ENCODE data around the gene CST7.

CST7 gene

DNA sequence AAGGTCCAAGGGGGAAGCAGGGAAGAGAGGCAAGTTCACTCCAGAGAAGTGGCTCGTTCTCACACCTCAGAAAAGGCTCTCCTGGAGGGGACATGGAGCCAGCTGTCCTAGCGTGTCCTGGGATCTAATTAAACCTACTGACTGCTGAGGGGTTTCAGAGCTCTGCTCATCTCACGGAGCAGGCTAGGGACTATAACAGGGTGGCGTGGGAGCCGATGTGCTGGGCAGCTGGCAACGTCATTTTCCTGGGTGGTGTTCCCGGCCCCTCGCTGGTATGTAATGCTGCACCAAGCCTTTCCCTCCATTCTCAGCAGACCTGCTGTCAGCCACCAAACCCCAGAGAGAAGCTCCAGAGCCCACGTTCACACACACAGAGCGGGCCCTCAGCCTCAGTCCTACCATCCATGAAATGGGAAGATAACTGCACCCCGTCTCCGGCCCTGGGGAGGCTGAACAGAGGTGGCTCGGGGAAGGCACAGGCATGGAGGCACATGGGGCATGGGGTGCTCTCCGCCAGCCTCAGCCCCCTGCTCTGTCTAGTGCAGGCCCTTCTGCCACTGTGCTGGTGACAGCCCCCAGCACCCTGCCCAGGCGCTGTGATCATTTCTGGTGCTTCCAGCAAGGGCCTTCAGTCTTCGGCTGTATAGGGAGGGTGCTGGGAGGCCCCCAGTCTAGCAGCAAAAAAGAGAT lies 1.9 kb downstream of the CST7 start:
- no peak for DNase-seq

DNA sequence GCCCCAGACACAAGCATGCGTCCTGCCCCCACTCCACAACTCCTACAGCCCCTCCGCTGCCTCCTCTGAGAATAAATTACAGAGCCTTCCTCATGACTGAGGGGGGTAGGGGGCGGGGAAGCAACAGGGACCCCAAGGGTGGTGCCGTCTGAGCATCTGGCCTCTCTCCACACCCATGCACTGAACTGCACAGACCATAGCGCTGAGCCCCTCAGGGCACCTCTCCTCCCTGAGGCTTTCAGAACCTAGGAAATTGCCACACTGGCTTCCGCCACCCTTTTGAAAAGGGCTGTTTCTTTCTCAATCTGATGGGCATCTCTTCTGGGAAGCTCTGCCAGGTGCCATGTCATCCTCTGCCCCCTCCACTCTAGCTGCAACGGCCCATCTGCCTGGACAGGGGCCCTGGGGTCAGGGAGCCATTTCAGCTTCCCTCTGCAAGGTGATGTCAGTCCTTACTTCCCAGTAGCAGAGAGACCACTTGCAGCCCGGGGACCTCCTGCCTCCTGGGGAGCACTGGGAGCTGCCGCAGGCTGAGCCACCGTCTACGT lies 2.5 kb downstream of the CST7 start:
- DNase-seq = no peak

DNA sequence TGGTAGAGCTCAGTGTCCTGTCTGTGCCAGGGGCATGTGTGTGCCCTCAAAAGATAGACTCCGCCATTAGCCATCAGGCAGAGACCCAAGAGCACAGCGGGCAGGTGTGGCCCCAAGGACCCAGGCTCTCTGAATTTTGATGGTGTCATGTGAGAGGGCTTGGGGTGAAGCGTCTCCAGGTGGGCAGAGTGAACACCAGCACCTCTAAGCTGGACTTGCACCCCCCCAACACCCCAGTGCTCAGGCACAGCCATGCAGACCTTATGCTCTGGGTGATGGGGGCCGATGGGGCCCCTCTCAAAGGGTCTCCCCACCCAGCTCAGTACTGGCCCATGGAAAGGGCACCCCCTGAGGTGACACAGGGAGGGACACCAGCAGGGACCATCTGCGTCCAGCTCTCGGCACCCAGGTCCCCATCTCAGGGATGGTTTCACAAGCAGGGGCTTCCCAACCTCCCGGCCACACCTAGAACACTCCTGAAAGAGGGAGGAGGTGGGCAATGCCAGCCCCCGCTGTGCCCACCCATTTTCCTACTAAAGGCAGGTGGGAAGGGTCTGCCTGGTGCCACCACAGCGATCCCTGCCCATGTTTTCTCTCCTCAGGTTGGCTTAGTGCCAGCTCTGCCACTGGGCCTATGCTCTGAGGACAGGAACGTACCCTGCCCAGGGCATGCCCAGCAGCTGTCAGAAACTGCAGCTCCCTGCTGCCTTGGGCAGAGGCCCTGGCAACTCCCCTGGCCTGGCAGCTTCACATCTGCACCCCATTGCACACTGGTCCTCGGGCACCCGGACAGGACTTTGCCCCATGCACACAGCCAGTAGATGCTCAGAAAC lies 3.5 kb downstream of the CST7 start:
- DNase-seq = no peak

DNA sequence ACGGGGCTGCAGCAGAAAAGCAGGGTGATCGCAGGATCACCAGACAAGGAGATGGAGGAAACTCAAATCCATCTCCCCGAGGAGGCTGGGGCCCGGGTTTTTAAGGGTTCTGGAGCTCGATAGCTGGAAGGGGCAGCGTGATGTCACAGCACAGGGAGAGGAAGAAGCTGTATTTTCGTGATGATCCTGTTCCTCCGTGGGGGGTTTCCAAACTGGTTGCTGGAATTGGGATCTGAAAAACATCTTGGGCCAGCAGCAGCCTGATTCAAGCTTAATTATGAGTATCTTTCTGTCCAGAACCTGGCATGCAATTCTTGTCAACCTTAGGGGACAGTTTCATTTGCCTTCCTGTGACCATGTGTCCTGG lies 4.1 kb downstream of the CST7 start:
- DNase-seq = no peak

DNA sequence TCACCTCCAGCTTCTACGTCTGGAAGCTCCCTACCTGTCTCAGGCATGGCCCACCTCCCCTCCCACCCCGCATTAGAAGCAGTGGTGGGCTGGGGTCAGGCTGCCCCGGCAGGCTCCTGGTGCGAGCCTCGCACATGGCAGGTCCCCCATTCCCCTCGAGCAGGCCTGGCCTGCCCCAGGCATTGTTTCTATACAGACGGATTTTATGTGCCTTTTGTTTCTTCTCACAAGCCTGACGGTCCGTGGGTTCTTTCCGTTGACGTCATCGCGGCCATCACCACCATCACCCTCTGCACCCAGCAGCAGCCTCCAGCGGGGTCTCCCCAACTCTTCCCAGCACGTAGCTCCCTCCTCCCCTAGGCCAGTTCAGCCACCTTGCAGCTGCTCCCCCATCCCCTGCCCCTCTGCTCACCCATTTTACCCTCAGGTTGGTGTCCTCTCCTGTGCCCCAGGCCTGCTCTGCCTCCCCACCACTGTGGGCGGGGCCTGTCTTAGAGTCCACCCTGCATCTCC lies 4.6 kb downstream of the CST7 start:
- DNase-seq = peak; percentile 53 to 70

DNA sequence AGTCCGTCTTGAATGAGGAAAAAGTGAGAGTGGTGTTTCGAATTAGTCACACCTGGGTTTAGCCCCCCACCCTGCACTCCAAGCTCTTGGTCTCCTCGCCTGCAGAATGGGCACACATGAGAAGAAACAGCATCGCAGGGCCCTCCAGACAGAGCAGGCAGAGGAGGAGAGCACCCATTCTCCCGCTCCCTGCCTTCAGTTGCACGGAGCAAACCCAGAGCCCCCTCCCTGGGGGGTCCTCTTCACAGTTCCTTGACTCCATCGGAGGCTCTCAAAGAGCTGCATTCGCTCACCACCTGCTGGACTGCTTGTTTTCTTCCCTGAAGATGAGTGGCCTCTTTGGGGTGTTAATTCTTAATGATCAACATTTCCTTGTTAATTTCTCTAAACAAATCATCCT lies 5.1 kb downstream of the CST7 start:
- DNase-seq = no peak

DNA sequence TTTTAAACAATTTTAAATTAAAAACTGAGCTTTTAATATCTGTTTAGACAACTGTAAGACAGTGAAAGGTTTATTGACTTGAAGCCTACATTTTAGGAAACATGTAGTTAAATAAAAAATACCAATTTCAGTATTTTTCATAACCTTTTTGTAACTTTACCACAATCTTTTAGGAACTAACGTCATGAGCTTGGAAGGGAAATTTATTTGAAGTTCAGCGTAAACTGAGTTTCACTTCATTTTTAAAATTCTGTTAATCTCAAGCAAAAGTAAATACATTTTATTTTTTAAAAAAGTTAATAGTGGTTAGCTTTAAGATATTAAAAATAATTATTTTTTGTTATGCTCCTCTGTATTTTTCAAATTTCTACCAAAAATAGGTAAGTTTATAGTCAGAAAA lies 5.5 kb downstream of the CST7 start:
- DNase-seq = no peak

DNA sequence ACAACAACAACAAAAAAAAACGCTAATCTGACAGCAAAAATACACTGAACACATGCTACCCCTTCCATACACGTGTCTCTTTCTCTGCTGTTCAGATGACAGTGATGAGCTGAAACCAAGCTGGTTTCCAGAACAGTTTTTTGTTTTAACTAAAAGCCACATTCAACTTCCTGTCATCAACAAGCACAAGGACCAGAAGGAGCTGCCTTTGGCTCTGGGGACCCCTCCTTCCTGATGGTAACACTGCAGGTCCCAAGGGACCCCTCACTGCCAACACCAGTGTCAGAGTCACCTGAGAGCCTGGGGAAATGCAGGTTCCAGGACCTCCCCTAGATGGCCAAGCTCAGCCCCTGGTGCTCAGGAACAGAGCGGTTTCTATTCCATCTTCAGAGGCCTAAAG lies 6.0 kb downstream of the CST7 start:
- DNase-seq = peak in 1 of 2 donors; percentile 39

DNA sequence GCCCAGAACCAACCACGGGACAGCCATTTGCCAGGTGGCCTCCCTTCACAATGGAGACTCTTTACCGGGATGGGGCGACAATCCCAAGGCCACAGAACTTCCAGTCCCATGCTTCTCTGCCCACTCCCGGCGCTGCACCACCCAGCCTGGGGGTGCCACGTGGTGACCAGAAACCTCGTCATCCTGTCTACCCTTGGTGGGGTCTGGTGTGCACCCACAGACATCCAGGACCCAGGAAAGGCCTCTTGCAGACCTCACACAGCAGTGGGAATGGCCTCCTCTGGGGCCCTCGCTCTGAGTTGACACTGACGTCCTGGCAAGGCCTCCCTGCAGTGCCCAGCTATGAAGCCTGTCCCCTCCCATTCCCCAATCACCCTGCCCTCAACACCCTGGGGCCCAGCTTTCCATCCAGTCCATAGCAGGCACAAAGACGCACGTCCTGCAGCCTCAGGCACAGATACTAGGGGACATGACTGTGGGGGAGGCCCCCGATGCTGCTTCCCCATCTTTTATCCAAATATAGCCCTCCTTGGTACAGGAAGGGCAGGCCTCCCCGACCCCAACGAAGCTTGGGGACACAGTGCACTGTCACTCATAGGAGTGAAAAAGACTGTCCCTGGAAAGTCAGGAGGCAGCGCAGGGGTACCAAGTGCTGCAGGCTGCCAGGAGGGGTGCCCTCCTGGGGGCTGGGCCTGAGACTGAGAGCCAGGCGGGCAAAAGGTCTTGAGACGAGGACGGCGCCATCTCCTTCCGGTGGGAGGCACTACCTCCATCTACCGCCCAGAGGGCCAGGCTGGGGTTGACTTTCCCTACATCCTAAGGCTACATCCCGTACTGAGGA lies 7.2 kb downstream of the CST7 start:
- DNase-seq = no peak

DNA sequence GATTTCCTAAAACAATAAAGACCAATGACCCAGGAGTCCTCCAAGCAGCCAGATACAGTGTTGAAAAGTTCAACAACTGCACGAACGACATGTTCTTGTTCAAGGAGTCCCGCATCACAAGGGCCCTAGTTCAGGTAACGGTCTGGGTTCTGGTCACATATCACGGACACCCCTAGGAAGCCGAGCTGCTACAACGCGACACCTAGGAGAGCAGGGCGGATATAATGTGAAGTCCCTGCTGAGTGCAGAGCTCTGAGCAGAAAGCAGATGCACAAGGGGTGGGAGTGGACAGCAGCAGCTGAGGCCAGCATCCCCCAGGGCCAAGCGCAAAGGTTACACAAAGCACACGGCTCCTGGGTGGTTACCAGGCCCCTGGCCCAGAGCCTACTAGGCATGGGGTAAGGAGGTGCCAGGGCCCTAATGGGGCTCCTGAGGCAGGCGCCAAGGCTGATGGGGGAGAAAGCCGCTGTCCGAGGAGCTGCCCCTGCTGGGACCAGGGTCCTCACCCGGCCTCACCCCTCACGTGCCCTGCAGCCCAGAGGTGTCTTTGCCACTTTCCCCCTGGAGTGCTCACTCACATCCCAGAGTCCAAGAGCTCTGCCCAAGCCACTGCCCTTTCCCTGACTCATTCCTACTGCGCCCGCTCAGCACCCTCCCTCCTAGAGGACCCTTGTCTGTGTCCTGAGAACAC lies 8.4 kb downstream of the CST7 start:
- no peak for DNase-seq

DNA sequence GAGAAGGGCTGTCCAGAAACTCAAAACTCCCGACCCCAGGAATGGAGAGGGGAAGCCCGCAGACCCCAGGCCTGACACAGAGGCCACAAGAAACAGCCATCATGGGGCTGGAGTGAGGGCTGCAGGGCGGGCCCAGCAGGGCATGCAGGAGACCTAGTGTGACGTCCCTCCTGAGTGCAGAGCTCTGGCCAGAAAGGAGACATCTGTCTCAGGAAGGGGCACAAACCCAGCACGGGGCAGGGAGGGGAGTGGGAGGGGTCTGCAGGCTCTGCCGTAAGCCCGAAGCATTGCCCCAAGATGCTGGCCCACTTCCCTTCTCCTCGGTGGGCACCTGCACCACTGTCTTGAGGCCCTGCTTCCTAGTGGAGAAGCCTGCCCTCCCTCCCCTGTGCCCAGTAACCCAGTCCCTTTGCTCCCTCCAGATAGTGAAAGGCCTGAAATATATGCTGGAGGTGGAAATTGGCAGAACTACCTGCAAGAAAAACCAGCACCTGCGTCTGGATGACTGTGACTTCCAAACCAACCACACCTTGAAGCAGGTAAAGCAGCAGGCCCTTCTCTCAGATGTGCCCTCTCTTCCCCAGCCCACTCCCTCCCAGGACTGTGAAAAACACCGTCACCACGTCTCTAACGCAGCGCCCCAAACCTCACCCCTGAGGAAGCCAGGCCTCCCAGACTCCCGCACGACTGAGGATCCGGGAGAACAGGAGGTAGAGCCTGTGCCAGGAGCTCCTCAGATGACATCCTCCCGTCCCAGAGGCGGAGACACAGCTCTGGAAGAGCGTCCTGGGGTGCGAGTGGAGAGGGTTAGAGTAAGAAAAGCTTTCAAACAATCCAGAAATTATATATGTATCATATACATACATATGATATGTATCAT lies 9.7 kb downstream of the CST7 start:
- no peak for DNase-seq

DNA sequence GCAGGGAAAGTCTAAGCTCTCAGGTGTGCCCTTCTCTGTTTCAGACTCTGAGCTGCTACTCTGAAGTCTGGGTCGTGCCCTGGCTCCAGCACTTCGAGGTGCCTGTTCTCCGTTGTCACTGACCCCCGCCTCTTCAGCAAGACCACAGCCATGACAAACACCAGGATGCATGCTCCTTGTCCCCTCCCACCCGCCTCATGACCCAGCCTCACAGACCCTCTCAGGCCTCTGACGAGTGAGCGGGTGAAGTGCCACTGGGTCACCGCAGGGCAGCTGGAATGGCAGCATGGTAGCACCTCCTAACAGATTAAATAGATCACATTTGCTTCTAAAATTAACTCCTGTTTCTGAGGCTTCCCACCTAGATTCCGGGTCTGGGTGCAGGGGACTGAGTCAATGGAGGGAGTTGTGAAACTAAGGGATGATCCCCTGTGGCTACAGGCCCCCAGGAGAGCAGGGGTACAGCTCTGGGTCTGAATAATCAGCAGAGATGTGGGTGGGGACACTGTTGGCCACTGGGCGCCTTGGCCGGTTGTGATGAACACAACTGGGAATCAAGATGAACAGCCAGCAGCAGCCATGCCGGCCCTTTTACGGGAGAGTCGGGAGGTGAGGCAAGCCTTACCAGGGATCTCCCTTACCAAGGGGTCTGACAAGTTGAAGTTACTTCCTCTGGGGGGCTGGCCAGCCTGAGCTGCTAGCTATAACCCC lies 10.7 kb downstream of the CST7 start:
- DNase-seq = peak in 1 of 2 donors; percentile 28

DNA sequence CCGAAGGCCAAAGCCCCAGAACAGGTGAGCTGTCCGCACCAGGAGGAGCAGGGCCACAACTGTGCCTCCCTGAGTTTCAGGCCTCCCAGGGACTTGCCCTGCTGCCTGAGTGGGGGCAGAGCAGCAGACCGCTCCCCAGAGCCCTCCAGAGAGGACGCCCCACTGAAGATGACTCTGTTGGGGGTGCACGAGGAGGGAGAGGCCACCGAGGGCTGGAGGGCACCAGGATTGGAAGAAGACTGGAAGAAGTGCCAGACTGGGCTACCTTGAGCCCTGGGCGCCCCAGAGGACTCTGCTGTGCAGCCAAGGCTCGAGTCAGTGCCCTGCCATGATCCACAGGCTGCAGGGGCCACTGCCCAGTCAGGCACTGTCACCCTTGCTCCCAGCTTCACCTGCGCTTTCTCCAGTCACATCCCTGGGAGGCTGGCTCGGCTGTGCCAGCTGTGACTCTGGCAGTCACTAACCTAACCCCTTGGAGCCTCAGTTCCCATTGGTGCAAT lies 11.3 kb downstream of the CST7 start:
- DNase-seq = no peak

DNA sequence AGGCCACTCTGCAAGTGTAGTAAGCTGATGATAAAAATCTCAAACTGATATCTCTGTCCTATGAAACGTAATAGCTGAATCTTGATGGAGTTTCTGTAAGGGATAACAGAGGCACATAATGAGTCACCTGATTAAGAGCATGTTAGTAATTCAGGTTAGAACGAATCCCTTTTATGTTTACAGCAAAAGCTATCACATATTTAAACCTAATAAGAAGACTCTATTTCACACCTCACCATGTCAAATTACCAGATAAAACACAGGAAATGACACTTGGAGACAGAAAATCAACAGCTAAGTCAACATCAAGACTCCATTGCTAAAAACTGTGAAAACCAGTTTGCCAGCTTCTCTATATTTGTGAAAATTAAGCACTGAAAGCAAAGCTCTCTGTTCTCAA lies 11.8 kb downstream of the CST7 start:
- DNase-seq = peak in 1 of 2 donors; percentile 82

DNA sequence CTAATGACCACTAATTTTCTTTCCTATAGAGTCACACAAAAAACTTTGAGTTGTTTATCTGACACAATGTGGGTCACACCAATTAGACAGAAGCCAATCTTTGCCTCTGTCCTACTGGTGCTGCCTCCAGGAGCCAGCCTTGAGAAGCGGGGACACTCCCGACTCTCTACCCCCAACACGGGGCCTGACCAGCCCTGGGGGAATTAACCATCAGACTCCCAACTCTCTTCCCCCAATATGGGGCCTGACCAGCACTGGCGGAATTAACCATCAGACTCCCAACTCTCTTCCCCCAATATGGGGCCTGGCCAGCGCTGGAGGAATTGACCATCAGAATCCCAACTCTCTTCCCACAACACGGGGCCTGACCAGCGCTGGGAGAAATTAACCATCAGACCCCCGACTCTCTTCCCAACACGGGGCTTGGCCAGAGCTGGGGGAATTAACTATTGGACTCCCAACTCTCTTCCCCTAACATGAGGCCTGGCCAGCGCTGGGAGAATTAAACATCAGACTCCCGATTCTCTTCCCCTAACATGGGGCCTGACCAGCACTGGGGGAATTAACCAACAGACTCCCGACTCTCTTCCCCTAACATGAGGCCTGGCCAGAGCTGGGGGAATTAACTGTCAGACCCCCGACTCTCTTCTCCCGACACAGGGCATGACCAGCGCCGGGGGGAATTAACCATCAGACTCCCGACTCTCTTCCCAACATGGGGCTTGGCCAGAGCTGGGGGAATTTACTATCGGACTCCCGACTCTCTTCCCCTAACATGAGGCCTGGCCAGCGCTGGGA lies 12.5 kb downstream of the CST7 start:
- no peak for DNase-seq

DNA sequence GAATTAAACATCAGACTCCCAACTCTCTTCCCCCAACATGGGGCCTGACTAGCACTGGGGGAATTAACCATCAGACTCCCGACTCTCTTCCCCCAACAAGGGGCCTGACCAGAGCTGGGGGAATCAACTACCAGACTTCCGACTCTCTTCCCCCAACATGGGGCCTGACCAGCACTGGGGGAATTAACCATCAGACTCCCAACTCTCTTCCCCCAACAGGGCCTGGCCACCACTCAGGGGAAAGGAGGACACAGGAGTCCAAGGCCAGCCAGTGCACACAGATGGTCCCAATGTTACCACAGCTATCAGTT lies 13.1 kb downstream of the CST7 start:
- no peak for DNase-seq

DNA sequence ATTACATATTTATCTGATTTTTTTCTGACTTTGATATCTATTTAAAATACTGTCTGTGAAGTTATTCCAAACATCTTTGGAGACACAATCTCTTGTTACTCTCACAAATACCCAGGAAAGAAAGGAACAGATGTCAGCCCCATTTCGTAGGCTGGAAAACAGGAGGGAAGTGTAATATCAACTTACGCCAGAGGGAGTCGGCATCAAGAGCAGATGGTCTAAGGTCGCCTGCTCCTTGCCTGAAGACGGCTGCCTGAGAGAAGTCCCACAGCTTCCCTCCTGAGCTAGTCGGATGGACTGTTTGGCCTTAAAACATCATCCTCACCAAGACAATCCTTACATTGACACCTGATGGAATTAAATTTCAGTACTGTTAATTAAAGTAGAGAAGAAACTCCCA lies 13.4 kb downstream of the CST7 start:
- DNase-seq = no peak

DNA sequence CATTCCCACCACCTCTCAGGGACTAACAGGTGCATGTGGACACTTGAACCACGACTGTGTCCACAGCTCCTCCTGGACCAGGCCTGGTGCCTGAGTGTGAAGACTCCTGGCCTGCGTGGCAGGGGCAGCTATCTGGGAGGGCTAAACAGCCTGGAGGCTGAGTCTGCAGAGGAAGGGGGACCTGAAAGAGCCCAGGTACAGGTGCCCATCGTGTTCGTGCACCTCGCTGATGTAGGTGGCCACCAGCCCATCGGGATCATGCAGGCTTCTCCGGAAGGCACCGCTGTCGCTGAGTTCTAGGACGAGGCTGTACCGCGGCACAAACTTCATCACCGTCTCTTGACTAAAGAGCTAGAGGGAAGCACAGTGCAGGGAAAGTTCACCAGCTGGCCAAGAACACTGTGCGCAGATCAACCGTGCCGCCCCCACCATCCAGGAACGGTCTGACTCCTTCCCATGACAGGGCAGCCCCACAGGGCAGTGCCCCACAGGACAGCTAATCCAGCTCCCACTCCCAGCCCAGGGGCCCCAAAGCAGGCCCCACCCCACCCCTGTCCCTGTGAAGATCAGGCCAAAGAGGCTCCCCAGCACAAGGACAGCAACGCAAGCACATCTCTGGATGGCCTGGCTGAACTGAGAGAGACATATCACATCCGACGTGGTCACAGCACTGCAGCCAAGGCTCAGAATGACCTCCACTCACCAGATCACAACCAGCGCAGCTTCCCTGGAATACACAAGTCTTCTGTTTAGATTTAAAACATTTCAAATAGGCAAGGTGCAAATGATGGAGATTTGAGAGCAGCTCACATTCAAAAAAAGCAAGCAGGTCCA lies 14.8 kb downstream of the CST7 start:
- DNase-seq = no peak

DNA sequence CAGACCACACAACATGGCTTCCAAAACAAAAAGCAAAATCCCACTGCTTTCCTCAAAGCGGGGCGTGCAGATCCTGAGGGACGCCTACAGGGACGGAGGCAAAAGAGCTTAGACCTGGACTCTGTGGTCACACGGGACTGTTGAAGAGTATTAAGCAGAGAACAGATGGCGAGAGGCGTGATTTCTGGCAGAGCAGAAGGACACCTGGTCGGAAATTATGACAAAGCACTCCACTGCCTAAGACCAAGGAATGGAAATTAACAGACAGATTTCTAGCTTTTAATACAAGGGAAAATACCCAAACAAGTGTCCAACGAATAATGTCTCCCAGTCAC lies 15.4 kb downstream of the CST7 start:
- DNase-seq = no peak

Measured in CD4-positive, alpha-beta T cell treated with Interleukin-4 for 1 hour (primary cell).